ENCODE results near the gene AQP5. TPM values are rescaled to one million over a fixed set of nuclear protein-coding genes. Genes with fewer than 3 reads are reported as not detected.

The AQP5 gene
- polyA plus RNA-seq, 4 donors: 1.7 to 4.0 (median 2.0) TPM

- DNase-seq (ENCODE audit: low read depth in 4 of 4, low spot score in 3 of 4): no peak
These were observed 12.5 kb upstream of the AQP5 start for GRCh38 chr12:49948866-49949845.

- no peak for DNase-seq (ENCODE audit: low read depth in 4 of 4, low spot score in 3 of 4)
These were observed 11.8 kb upstream of the AQP5 start for GRCh38 chr12:49949866-49950265.

GRCh38 chr12:49950273-49951251 lies 11.1 kb upstream of the AQP5 start, which contains the start of gene AQP2:
Gene AQP2 (plus strand): TSS chr12:49950737. CDS start chr12:49950831, 94 bp downstream.
- no peak for DNase-seq (ENCODE audit: low read depth in 4 of 4, low spot score in 3 of 4)

GRCh38 chr12:49951411-49952240 lies 10.0 kb upstream of the AQP5 start:
- no peak for DNase-seq (ENCODE audit: low read depth in 4 of 4, low spot score in 3 of 4)

- DNase-seq (ENCODE audit: low read depth in 4 of 4, low spot score in 3 of 4): no peak
These were observed 9.1 kb upstream of the AQP5 start for GRCh38 chr12:49952391-49953055.

- DNase-seq (ENCODE audit: low read depth in 4 of 4, low spot score in 3 of 4): no peak
These were observed 8.5 kb upstream of the AQP5 start for GRCh38 chr12:49953151-49953550.

GRCh38 chr12:49953961-49954846 lies 7.5 kb upstream of the AQP5 start:
- DNase-seq (ENCODE audit: low read depth in 4 of 4, low spot score in 3 of 4): no peak

GRCh38 chr12:49954863-49955830 lies 6.5 kb upstream of the AQP5 start:
- no peak for DNase-seq (ENCODE audit: low read depth in 4 of 4, low spot score in 3 of 4)

- DNase-seq (ENCODE audit: low read depth in 4 of 4, low spot score in 3 of 4): no peak
These were observed 5.6 kb upstream of the AQP5 start for GRCh38 chr12:49955899-49956662.

GRCh38 chr12:49956663-49957569 lies 4.8 kb upstream of the AQP5 start:
- DNase-seq (ENCODE audit: low read depth in 4 of 4, low spot score in 3 of 4): no peak

- DNase-seq (ENCODE audit: low read depth in 4 of 4, low spot score in 3 of 4): no peak
These were observed 4.1 kb upstream of the AQP5 start for GRCh38 chr12:49957570-49957967.

- DNase-seq (ENCODE audit: low read depth in 4 of 4, low spot score in 3 of 4): no peak
These were observed 1.8 kb upstream of the AQP5 start for GRCh38 chr12:49959685-49960473.

- no peak for DNase-seq (ENCODE audit: low read depth in 4 of 4, low spot score in 3 of 4)
These were observed 1.1 kb upstream of the AQP5 start for GRCh38 chr12:49960474-49961110.

GRCh38 chr12:49961993-49962764 lies 507 bp downstream of the AQP5 start:
- DNase-seq (ENCODE audit: low read depth in 4 of 4, low spot score in 3 of 4): no peak

Data from right renal pelvis (tissue), 4 donors.